Measurements from ENCODE around the gene CTU2. TPM values are rescaled to one million over a fixed set of nuclear protein-coding genes. Genes with fewer than 3 reads are reported as not detected.

The CTU2 gene
- 10 to 100 TPM in 3 of 4 donors, under 1 TPM in 1; 0.88 to 20.3 (median 14.6) TPM for total RNA-seq

DNA sequence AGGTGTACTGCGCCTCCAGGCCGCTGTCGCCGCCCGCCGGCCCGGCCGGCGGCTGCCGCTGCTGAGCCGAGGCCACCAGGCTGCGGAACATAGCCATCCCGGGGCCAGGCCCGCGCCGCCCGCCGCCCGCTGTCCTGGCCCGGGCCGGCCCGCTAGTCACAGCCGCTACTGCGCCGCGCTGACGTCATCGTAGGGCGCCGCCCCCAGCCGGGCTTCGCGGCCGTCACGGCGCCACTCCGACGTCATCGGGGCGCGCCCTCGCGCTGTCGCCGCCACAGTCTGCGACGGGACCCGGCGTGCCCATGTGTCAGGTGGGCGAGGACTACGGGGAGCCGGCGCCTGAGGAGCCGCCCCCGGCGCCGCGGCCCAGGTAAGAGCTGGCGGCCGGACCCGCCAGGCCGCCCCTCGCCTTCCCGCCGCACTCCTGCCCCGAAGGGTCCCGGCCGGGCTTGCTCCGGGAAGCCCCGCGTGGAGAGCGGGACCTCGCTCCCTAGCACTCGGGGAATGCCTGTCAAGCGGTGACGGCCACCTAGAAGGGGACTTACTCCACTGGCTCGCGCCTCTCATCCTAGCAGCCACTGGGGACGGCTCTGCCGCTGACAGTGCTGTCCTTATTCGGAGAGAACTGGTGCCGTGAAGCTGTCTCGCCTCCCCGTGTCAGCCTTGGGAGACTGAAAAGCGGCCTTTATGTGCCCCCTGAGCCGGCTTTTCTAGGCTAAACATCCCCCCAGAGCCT lies at the start of gene CTU2, which contains the start of gene RNF166:
Gene CTU2 (plus strand): TSS at position 275 of the 736 bp plus-strand sequence. CDS start 28 bp downstream, at position 303.
Gene RNF166 (minus strand): TSS at position 180 of the 736 bp plus-strand sequence. CDS start 83 bp downstream, at position 97.
- no peaks in the 10 kb centered on the region for H3K9me3 ChIP-seq
- intact Hi-C loops (cut with DNase I; ENCODE audit: low total_unique reads): no loop called here
- peak within 1 kb of the TSS; percentile 70 to 73 for H3K27ac ChIP-seq
- no peaks in the 10 kb centered on the region for H3K36me3 ChIP-seq
- H3K4me3 ChIP-seq: peak within 1 kb of the TSS; percentile 50 to 94
- peak; percentile 85 to 88 for DNase-seq
- no peaks in the 10 kb centered on the region for H3K27me3 ChIP-seq
- H3K4me1 ChIP-seq: peaks cover 5 to 16% of the 10 kb centered on the region in 2 donors
- TF ChIP-seq, protein P1, sequence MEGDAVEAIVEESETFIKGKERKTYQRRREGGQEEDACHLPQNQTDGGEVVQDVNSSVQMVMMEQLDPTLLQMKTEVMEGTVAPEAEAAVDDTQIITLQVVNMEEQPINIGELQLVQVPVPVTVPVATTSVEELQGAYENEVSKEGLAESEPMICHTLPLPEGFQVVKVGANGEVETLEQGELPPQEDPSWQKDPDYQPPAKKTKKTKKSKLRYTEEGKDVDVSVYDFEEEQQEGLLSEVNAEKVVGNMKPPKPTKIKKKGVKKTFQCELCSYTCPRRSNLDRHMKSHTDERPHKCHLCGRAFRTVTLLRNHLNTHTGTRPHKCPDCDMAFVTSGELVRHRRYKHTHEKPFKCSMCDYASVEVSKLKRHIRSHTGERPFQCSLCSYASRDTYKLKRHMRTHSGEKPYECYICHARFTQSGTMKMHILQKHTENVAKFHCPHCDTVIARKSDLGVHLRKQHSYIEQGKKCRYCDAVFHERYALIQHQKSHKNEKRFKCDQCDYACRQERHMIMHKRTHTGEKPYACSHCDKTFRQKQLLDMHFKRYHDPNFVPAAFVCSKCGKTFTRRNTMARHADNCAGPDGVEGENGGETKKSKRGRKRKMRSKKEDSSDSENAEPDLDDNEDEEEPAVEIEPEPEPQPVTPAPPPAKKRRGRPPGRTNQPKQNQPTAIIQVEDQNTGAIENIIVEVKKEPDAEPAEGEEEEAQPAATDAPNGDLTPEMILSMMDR (IDR thresholded peaks at IDR 0.05): peak in 1 of 4 experiments; percentile 21
- peak; percentile 87 to 92 for TF ChIP-seq POLR2A (IDR thresholded peaks at IDR 0.05)

DNA sequence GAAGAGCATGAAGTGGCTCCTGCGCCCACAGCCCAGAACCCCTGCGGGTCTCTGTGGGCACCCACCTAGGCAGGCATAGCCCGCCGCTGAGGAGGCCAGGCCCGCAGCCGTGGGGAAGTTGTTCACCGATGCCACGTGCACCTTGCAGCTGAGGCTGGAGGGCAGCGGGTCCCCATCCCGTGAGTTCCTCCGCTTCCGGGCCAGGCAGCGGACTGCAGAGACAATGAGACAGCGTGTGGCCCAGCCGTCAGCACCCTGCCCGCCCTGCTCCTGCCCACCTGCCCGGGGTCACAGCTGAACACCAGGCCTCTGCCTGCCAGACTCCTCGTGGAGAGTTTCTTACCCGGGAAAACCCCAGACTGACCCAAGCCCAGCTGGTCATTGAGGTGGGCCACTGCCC lies 48.9 kb upstream of the CTU2 start:
- intact Hi-C loops (cut with DNase I; ENCODE audit: low total_unique reads): no loop called here
- Histone ChIP-seq H3K27me3 (no peaks in the 10 kb centered on the region), H3K4me3 (no peak overlapping the region), H3K36me3 (no peaks in the 10 kb centered on the region), H3K9me3 (no peaks in the 10 kb centered on the region), H3K4me1 (peaks cover 0 to 4% of the 10 kb centered on the region in 2 donors), H3K27ac (no peak overlapping the region)
- TF ChIP-seq, protein P1 (IDR thresholded peaks at IDR 0.05): no peak
- TF ChIP-seq POLR2A (IDR thresholded peaks at IDR 0.05): no peak
- DNase-seq: no peak

DNA sequence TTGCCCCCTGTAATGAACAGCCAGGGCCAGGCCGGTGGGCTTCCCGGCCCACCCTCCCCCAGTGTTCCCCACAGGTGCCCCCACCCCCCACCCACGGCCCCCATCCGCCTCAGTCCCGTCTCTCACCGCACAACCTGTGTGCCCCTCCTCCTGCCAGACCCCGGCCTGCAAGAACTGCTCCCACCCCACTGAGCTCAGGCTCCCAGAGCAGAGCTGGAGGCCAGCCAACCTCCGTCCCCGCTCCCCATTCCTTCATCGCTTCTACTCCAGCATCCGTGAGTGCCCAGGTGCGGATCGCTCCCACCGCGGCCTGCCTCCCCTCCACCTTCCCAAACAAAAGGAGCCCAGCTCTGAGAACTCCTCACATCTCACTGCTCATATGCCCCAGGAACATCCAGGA lies 47.6 kb upstream of the CTU2 start:
- intact Hi-C loops (cut with DNase I; ENCODE audit: low total_unique reads): no loop called here
- Histone ChIP-seq H3K9me3 (no peaks in the 10 kb centered on the region), H3K36me3 (no peaks in the 10 kb centered on the region), H3K27ac (no peak overlapping the region), H3K4me1 (peaks cover 0 to 4% of the 10 kb centered on the region in 2 donors), H3K4me3 (no peak overlapping the region), H3K27me3 (no peaks in the 10 kb centered on the region)
- TF ChIP-seq, protein P1 (IDR thresholded peaks at IDR 0.05): no peak
- TF ChIP-seq POLR2A (IDR thresholded peaks at IDR 0.05): no peak
- no peak for DNase-seq

DNA sequence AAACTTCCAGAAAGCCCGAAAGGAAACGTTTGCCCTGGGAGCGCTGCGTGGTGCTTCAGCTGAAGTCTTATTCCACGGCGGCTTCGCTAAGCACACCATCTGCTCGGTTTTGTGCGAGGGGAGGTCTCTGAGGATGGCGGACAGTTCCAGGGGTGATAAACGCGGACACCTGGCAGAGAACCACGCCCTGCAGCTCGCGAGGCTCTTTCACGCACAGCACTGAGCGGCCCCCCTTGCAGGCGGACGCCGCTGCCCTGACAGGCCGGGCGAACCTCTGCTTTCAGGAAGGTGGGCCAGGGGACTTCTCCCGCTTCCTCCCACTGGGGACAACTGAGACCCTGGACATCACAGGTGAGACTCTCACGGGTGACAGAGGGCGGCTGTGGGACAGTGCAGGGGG lies 47.1 kb upstream of the CTU2 start:
- no peak overlapping the region for H3K27ac ChIP-seq
- peaks cover 0 to 4% of the 10 kb centered on the region in 2 donors for H3K4me1 ChIP-seq
- no peak overlapping the region for H3K4me3 ChIP-seq
- no peaks in the 10 kb centered on the region for H3K36me3 ChIP-seq
- intact Hi-C loops (cut with DNase I; ENCODE audit: low total_unique reads): no loop called here
- no peaks in the 10 kb centered on the region for H3K27me3 ChIP-seq
- no peaks in the 10 kb centered on the region for H3K9me3 ChIP-seq
- no peak for DNase-seq
- TF ChIP-seq, protein P1 (IDR thresholded peaks at IDR 0.05): no peak
- TF ChIP-seq POLR2A (IDR thresholded peaks at IDR 0.05): no peak

DNA sequence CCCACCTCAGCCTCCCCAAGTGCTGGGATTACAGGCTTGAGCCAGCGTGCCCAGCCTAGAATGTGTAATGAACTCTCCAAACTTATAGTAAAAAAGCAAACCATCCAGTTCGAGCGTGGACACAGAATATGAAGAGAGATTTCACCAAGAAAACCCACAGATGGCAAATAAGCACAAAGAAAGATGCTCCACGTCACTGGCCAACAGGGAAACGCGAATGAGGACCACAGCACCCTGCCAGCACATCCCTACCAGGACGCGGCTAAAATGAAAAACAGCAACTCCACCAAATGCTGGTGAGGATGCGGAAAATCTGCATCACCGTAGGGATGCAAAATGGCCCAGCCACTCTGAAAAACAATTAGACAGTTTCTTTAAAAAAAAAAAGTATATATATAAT lies 44.8 kb upstream of the CTU2 start:
- intact Hi-C loops (cut with DNase I; ENCODE audit: low total_unique reads): no loop called here

More for the DNA sequence above, 44.8 kb upstream of the CTU2 start:
- H3K4me1 ChIP-seq: peaks cover 0 to 4% of the 10 kb centered on the region in 2 donors
- TF ChIP-seq, protein P1 (IDR thresholded peaks at IDR 0.05): no peak
- no peak for TF ChIP-seq POLR2A (IDR thresholded peaks at IDR 0.05)
- no peaks in the 10 kb centered on the region for H3K9me3 ChIP-seq
- H3K27ac ChIP-seq: no peak overlapping the region
- no peak for DNase-seq
- no peaks in the 10 kb centered on the region for H3K36me3 ChIP-seq
- no peak overlapping the region for H3K4me3 ChIP-seq
- H3K27me3 ChIP-seq: no peaks in the 10 kb centered on the region
